SIG-M5 treated with dmso at 0.1 percent for 504 hours (cell line): ENCODE measurements around the gene XK.
A peak's percentile ranks its signal among the peaks of the same experiment; 100 is the strongest.

Source experiments
- DNase-seq: peaks from one replicate; lab custom pipeline; 2025; ENCODE audit not compliant: unreplicated experiment; lab: John Stamatoyannopoulos, UW

The XK gene

GRCh38 chrX:37678574-37678973, 7.0 kb upstream of the XK start:
- no peak for DNase-seq

DNA sequence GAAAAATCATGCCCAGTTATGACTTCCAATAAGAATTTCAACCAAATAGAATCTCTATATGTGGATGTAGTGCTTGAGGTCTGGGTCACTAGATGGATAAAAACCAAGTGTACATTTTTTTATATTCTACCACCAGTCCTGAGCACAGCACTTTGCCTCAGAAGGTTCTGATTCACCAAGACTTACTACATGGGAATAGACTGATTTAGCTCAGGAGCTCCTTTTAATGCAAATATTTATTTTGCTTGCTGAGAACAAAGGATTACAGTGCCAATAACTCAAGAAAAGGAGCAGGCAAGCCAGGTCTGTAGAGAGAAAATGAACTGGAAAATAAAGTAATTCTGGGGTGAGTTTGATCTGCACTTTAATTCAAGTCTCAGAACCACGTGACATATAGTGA, 6.4 kb upstream of the XK start:
- no peak for DNase-seq

GRCh38 chrX:37679888-37680287, 5.7 kb upstream of the XK start:
- no peak for DNase-seq

- no peak for DNase-seq
These were observed 1.2 kb upstream of the XK start for GRCh38 chrX:37684426-37684825.

DNA sequence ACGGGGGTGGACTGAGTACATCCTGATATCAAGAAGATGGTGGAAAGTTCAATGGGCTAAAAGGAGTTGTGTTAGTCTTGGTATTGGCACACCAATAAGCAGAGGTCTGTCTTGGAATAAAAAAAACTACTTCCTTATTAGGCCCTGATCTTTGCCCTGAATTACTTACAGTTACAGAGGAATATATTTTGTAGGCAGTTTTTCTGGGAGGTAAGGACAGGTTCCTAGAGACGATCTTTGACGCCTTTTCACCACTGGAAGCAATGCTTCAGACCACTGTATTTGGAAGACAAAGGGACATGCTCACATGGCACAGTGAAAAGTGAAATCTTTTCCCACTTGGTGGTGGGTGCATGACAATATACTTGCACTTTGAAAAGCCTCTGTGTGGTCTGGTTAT, 618 bp upstream of the XK start:
- no peak for DNase-seq

DNA sequence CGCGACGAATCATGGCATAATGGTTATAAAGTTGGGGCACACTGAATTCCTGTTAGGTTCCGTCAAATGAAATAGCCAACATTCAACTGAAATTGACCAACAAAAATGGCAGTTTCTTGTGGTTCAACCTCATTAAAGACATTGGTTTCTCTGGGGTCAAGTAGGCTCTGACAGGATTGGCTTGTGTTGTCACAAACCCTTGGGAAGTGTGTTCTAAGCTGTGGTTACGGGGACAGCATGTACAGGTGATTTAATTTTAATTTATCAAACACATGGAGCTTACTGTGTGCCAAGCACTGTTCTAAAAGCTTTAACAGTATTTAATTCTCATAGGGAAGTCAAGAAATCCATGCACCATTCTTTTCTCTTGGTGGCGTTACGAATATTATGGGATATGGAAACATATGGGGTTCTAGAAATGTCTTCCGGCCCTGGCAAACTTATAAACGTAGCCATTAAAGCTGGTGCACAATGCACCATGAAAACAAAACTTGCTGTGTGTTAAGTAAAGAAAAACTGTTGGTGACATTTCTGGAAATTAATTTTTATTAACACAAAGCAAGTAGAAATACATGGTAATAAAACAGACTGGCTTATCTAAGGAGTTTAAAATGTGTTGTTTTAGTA, 891 bp downstream of the XK start:
- no peak for DNase-seq

DNA sequence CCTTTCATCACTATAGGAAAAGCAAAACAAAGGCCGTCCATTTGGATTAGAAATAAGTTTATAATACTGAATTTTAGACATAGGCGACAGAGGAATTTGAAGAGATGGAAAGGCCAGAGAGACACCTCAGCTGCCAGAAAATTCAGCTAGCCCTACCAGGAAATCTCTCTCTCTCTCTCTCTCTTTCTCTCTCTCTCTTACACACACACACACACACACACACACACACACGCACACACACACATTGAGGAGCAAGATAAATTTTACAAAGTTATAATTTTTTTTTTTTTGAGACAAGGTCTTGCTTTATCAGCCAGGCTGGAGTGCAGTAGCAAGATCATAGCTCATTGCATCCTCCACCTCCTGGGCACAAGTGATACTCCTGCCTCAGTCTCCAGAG, 1.4 kb downstream of the XK start:
- DNase-seq, result no peak

- no peak for DNase-seq
These were observed 4.5 kb downstream of the XK start for GRCh38 chrX:37690119-37690518.

DNA sequence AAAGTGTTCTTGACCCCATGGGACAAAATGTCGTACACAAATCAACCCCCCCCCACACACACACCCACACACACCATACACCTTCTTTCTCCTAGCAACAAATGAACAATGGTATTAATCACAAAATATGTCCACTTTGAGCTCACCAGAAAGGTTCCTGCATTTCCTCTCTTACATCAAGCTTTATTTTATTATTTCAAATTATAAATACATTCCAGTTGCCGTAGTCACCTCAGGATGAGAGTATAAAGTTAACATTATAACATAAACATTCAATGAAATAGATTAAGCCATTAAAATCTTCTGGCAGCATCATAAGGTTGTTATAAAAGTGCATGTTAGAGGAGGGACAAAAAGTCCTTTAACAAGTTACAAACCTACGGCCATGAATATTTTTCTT, 7.3 kb downstream of the XK start:
- DNase-seq, result no peak

DNA sequence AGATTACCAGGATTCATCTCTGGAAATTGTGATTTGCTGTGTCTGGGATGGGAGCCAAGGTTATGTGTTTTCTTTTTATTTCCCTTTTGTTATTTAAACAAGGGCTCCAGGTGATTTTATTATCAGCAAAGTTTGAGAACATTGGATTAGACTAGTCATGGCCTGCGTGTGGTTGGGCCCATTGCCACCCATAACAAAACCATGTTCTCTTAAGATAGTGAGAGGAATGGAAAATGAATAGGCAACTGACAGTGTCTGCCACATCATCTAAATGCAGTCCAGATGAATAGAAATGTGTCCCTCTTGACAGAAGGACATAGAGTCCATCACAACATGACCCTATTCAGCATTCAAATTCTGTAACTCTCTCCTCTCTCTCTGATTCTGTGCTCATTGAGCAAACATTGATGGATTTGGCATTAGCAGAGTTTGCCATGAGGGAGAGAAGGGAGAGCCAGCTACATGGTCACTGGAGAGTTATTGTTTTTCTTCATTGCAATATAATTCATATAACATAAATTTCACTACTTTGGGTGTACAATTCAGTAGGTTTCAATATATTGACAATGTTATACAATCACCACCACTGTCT, 11.7 kb downstream of the XK start:
- DNase-seq, result no peak

DNA sequence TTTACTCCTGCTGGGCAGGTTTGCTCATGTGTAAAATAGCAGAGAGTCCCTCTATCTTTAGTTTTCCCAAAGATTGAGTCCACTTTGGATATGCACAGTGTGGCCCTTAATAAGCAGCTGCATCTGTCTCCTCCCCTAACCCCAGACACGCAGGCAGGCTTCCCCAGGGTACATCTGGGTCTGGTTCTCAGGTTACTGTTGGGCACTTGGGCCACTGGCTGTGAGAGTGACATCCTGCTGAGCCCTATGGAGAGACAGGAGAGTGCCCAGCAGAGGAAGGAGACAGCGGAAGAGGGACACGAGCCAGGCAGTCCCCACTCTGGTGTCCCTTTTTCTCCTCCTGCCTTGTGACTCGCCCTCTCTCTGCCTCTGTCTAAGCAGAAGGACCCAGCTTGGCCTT, 16.0 kb downstream of the XK start:
- DNase-seq, result no peak

DNA sequence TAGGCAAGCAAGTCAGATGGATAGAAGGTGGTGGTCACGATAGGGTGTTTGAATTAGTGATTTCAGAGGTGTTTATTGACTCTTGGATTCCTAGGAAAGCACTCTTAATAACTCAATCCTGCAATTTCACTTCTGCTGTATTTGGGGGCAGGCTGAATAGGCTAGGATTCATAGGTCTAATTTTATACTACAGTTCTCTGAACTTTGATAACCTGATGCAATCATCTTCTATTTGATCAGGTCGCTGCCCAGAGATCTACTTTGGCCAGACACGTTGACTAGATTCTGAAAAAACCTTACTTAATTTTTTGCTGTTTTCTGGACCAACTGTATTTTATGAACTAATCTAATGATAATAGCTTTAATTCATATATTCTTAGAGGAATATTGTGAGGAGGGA, 26.4 kb downstream of the XK start:
- DNase-seq, result no peak

DNA sequence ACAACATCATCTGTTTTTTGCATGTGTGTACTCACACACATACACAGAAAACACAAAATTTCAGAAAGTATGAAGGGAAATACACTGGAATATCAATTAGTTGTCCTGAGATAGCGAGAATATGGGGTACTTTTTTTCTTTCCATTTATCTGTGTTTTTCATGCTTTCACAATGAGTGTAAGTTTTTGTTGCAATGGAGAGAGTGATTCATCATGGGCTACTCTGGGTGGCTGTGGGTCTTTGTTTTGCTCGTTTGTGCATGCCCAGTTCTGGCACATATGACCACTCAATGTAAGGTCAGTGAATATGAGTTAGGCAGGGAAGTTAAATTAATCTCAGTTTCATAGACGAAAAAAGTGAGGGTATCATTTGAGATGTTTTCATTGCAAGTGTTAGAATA, 26.9 kb downstream of the XK start:
- DNase-seq, result no peak

DNA sequence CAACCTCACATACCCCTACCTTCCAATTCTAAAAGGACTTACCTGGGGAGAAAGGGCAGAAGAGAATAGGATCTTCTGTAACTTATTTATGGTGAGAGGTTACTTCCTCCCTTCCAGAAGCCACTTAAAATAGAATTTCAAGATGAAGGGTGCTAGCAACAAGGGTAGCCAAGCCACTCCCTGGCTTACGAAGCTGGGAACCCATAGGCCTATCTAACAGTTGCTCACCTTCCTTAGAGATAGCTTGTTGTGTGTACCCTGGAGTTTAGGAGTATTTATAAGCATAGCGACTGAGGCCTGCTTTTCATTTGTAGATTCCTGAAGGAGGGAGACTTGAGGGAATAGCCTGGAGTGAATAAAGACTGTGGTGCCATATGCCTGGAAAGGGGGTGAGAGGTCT, 28.9 kb downstream of the XK start:
- DNase-seq, result no peak

- DNase-seq, result no peak
These were observed 31.0 kb downstream of the XK start for GRCh38 chrX:37716602-37717001.

DNA sequence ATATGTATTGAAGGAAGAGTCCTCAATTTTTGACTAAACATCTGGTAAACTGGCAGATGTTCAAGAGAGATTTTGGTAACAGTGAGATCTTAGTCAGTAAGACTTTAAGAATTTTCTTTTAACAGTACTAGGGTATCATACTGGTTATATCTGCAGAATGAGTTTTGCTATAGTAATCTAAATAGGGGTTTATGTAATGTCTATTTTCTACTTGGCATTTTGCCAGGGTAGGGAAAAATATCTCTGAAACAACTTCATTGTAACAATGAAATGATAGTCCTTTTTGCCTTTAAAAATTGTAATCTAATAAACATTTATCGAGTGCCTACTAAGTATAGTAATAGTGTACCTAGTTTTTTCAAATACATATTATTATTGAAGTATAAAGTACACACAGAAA, 32.1 kb downstream of the XK start:
- DNase-seq, result no peak

GRCh38 chrX:37722595-37722994, 37.0 kb downstream of the XK start:
- DNase-seq, result no peak

- DNase-seq, result no peak
These were observed 40.8 kb downstream of the XK start for GRCh38 chrX:37726346-37726745.

DNA sequence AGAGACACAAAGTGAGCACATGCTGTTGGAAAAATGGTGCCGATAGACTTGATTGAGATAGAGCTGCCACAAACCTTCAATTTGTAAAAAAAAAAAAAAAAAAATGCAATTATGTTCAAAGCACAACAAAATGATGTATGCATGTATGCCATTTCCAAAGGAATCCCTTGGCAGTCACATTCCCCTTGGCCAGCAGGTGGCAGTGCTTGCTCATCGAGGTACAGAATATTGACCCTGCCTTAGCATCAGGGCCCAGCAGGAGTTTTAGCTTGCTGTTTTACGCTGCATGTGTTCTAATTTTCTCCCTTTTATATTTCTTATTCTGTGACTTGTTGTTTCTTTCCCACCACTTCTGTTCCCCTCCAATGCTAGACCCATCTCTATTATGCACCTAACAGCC, 59.8 kb downstream of the XK start:
- DNase-seq, result peak; percentile 64

DNA sequence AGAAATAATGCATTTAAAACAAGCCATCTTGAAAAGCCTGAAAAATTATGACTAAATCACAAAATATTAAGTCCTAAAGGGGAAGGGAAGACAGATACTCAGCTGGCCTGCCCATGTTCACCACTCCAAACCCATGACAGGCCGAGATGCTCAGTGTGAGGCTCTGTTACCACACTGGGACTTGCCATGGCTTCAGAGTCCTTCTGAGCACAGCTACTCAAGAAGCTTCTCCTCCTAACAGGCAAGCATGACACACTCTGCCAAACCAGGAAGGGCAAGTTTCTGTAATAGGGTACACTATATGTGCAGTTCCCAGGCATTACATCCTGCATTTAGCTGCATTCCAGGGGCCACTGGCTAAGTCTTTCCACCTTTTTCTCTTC, 60.2 kb downstream of the XK start:
- peak; percentile 55 for DNase-seq

- DNase-seq, result peak; percentile 94
These were observed 60.8 kb downstream of the XK start for GRCh38 chrX:37746218-37746941.

DNA sequence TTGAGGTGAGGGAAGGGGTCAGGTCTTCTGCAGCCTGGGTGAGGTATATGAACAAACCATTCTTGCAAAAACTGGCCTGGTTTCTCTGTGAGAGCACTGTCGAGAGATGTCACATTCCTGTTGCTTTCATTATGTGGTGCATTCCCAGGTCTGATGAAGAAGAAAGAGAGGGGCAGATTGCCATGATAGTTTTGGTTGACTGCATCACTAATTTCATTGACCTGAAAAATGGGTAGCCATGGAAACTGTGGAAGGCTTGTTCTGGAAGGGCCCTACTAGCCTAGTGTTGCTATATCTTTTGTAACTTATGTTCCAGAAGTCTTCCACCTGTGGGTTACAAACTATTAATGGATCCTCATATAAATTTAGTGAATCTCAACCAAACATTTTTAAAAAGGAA, 61.4 kb downstream of the XK start:
- DNase-seq, result no peak

DNA sequence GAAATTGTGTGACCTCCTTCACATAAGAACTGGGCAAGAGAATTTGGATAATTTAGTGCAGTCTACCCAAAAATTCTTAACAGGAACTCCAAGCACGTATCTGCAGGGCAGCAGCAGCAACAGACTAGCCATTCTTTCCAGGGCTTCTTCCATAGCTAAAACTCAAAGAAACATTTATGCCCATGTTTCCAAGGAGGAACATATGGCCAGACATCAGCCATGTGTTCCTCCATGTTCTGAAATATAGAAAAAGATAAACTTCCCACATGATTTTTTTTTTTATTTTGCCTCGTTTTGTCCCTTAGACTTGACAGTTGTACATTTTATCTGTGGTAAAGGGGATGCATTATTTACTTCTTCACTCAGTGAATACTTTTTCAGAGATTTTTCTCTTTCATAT, 66.7 kb downstream of the XK start:
- no peak for DNase-seq
